Measurements from ENCODE around the gene ARHGEF10L.

Gene ARHGEF10L

DNA sequence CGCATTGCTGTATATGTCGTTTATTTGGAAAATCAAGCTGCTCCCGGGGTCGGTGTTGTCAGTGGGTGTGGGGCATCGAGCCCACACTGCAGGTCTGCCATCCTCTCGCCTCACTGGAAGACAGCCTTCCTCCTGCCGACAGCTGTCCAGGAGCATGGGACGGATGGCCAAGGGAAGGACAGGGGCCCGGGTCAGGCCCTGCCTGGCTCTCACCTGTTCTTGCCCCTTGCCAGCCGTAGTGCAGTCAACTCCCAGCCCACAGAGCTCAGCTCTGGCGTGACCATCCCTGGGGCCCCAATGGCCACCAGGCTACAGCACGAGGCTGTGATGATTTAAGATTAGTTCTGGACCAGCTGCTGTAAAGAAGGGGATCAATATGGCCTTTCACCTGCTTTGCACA lies 128.7 kb downstream of the ARHGEF10L start:
- H3K27ac ChIP-seq, result peak overlapping the region in 1 of 2 donors; percentile 47
- DNase-seq (ENCODE audit: low spot score), result no peak
- TF ChIP-seq CTCF (IDR thresholded peaks at IDR 0.05), result no peak
- no peak overlapping the region for H3K4me3 ChIP-seq

GRCh38 chr1:17668624-17669175 lies 129.2 kb downstream of the ARHGEF10L start:
- Histone ChIP-seq H3K4me3 (no peak overlapping the region), H3K27ac (peak overlapping the region in 1 of 2 donors; percentile 62)
- DNase-seq (ENCODE audit: low spot score), result no peak
- TF ChIP-seq CTCF (IDR thresholded peaks at IDR 0.05), result no peak

- TF ChIP-seq CTCF (IDR thresholded peaks at IDR 0.05), result no peak
- peak overlapping the region; percentile 27 to 46 for H3K27ac ChIP-seq
These were observed 129.8 kb downstream of the ARHGEF10L start for GRCh38 chr1:17669305-17669704.

GRCh38 chr1:17669866-17670451 lies 130.5 kb downstream of the ARHGEF10L start:
- TF ChIP-seq CTCF (IDR thresholded peaks at IDR 0.05), result no peak
- H3K4me3 ChIP-seq, result no peak overlapping the region
- DNase-seq (ENCODE audit: low spot score), result no peak

More at GRCh38 chr1:17669305-17669704, 129.8 kb downstream of the ARHGEF10L start:
- H3K4me3 ChIP-seq, result no peak overlapping the region
- DNase-seq (ENCODE audit: low spot score), result no peak

GRCh38 chr1:17670587-17671313 lies 131.3 kb downstream of the ARHGEF10L start:
- Histone ChIP-seq H3K27ac (peak overlapping the region in 1 of 2 donors; percentile 67), H3K4me3 (no peak overlapping the region)
- DNase-seq (ENCODE audit: low spot score), result no peak

More at GRCh38 chr1:17669866-17670451, 130.5 kb downstream of the ARHGEF10L start:
- H3K27ac ChIP-seq, result peak overlapping the region; percentile 27 to 46

GRCh38 chr1:17671314-17671705 lies 131.8 kb downstream of the ARHGEF10L start:
- Histone ChIP-seq H3K27ac (peak overlapping the region in 1 of 2 donors; percentile 67), H3K4me3 (no peak overlapping the region)
- no peak for DNase-seq (ENCODE audit: low spot score)
- TF ChIP-seq CTCF (IDR thresholded peaks at IDR 0.05), result no peak

More at GRCh38 chr1:17670587-17671313, 131.3 kb downstream of the ARHGEF10L start:
- TF ChIP-seq CTCF (IDR thresholded peaks at IDR 0.05), result no peak

Data from coronary artery (tissue), 2 donors.